ENCODE results near the gene SH3TC2.

SH3TC2 gene

GRCh38 chr5:148996270-148996669, 66.6 kb downstream of the SH3TC2 start:
- DNase-seq, result no peak

GRCh38 chr5:148995791-148996190, 67.1 kb downstream of the SH3TC2 start:
- no peak for DNase-seq

DNA sequence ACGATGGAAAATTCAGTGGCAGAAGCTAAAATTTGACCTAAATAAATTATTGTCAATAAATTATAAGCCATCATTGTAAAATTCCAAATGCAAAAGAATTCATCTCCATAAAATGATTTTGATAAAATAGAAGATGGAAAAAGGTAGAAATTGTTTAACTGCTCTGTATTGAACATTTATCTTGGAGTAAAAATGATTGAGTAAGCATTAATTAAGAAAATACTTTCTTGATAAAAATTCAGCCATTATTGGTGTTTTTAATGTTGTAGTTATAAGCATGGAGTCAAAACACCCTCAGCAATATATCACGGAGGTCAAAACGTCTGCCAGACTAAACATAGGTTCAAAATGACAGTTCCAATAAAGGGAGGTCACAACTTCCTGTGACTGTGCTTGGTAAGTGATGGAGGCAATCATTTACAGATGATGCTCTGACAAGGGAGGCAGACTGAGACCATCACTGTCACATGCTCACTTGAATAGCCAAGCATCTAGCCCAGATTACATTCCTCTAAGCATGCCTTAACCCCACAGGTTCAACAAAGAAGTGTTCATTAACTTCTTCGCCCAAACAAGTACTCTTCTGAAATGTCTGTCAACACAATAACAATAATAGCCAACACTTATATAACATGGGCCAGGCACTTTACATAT, 69.5 kb downstream of the SH3TC2 start:
- DNase-seq, result no peak

- DNase-seq, result no peak
Measured at GRCh38 chr5:148992265-148992664, 70.6 kb downstream of the SH3TC2 start.

GRCh38 chr5:148991566-148991965, 71.3 kb downstream of the SH3TC2 start:
- DNase-seq, result no peak

DNA sequence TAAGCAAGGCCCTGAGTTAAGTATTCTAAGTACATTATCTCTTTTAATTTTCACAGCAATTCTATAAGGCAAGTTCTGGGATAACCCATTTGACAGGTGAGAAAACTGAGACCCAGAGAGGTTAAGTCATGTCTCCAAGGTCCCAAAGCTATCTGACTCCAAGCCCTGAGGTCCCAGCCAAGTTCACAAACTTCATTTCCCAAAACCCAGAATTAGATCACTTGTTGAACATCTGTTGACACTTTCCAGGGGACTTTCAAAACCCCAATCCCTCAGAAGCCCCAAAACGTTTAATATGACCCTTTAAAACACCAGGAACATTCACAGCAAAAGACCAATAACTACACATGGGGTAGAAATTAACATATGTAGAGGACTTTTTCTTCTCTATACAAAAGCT, 72.0 kb downstream of the SH3TC2 start:
- DNase-seq, result no peak

DNA sequence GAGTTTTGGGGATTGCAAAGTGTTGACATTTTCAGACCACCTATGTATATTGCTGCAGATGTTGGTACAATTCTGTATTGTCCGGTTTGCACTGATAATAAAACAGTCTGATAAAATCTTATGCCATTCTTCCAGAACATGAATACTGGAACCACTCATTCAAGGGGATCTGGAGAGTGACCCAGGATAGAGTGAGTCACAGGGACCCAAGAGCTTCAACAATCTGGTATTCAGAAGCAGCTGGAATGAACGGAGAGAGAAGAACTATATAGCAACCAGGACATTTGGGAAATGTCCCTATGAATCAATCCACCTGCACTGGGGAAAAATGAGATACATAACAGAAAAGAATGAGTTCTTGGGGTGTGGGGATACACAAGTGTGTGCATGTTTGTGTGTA, 73.3 kb downstream of the SH3TC2 start:
- DNase-seq, result no peak

- DNase-seq, result no peak
Measured at GRCh38 chr5:148988328-148988727, 74.5 kb downstream of the SH3TC2 start.

DNA sequence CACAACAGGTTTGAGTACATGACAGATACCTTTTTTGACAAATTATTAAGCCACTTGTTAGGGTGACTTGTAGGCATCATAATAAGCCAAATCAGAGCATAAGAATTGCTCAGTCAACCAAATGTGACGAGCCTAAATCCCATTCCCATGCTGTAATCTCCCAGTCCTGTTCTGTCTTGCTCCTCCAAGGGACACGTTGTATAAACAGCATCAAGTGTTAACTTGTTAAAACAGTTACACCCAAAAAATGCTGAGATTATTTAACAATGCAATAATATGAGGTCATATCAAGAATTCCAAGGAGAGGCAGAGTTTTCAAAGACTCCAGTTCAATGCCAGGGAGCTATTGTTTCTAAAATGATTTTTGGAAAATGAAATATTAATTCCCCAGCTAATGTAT, 76.2 kb downstream of the SH3TC2 start:
- no peak for DNase-seq

DNA sequence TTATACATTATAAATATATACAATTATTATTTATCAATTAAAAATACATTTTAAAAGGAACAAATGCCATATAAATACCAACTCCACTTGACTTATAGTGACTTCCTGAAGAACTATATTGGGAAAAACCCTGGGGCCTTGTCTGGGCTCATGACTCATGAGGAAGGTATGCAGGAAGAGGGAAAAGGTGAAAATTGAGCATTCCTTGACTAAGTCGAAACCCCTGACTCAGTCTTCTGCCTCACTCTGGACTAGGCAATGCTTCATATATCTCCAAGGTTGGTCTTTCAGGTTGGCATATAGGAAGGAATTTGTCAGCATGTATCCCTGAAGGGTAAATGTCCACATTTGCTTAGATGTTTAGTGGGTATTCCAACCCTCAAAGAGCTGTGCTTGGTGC, 78.5 kb downstream of the SH3TC2 start:
- no peak for DNase-seq

- no peak for DNase-seq
Measured at GRCh38 chr5:148981353-148981752, 81.5 kb downstream of the SH3TC2 start.

- no peak for DNase-seq
Measured at GRCh38 chr5:148980731-148981130, 82.1 kb downstream of the SH3TC2 start.

GRCh38 chr5:148979083-148979723, 83.7 kb downstream of the SH3TC2 start:
- no peak for DNase-seq

GRCh38 chr5:148978370-148979082, 84.3 kb downstream of the SH3TC2 start:
- DNase-seq, result no peak

DNA sequence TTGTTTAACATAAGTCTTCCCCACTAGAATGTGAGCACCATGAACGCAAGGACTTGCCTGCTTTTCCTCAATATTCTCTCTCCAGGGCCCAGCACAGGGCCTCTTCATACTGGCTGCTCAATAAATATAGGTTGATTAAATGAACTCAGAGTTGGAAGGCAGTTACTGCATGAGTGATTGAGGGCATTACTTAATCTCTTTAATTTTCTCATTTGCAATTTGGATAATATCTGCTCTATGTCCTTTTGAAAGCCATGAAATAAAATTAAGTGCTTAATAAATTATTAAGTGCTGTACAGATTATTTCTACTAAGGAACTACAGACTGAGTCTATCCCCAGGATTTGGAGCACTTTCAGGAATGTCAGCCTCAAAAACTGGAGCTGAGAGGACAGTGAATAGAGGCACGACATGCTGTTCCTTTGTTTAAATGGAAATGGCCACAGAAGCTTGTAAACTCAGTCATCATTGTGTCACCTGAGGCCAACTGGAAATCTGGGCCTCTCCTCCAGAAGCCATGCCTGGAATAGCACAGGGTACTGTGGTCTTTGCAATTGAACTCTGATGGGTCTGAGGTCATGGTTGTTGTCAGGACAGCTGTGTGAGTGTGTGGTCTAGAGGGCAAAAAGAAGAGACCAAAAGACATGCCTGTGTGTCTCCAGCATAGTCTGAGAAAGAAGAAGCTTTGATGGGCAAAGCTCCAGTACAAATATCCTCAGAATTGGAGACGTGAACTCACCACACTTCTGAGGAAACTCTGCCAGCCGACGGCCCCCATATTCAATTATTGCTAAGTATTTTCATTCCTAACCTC, 86.1 kb downstream of the SH3TC2 start:
- DNase-seq, result no peak

DNA sequence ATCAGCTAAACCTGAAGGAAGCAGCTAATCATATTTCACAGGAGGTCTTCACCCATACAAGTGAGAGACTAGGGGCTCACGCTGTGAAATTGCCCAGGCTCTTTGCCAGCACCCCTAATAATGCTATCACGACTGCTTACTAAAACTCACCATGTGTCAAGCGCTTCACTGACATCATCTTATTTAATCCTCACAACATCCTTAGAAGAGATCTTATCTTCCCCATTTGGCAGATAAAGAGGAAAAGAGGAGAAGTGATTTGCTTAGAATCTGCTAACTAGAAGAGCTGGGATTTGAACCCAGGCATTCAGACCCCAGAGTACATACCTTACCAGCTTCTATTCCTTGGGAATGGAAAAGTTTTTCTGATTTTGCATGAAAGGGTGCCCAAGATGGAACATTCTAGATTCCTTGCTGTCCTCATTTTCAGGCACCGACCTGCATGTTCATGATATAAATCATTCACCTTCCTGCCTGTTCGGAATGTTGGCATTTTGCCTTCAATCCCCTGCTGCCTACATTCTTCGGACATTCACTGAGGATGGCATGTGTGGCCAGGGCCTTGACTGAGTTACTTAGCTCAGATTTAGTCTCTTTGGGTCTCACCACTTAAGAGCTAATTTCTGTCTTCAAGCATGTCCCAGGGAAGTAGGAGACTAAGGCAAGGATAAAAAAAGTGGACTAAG, 88.1 kb downstream of the SH3TC2 start:
- no peak for DNase-seq

GRCh38 chr5:148973455-148973854, 89.4 kb downstream of the SH3TC2 start:
- no peak for DNase-seq

GRCh38 chr5:148972974-148973374, 89.9 kb downstream of the SH3TC2 start:
- no peak for DNase-seq

DNA sequence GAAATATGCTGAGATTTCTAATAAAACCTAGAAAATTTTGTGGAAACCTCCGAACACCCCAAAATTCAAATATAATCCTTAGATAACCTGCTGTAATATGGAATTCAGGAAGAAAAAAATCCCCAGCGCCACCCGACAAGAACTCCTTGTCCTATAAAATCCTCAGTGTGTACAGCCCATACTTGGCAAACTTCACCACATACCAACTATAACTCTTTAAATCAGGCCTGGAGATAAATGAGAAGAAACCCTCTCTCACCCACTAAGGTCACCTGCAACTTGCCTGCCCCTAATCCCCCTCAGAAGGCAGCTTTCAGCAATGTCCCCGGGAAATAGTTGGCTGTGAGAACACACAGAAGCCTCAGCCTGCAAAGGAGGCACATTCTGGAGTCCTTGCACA, 90.5 kb downstream of the SH3TC2 start:
- no peak for DNase-seq

DNA sequence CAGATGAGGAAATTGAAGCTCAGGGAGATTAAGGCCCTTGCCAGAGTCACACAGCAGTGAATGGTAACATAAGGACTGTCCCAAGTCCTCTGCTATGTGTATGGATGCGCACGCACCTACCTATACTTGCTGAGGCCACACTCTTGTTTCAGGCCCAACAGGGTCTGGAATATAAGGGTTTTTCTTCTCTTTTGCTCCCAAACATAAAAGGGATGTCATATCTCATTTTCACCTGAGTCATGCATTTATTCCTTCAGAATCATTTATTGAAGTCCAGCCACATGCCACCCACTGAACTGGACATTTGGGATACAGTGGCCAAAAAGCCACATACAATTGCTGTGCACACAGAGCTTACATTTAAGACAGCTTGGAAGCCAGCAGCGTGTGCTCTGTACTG, 92.0 kb downstream of the SH3TC2 start:
- no peak for DNase-seq

DNA sequence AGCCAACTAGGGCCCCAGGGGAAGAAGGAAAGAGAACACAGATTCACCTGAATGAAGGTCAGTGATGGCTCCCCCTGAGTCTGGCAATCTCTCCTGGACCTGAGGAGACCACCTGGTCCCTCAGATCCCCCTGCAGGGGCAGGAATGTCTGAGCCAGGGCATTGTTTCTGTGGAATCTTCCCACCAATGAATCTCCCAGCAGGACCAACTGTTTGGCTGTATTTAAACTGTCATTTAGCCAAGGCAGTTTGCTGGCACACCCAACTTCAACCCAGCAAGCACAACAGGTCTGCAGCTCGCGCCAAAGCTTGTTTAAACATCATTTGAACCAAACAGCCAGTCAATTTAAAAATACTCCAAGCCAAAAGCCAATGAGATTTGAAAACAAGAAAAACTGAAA, 92.6 kb downstream of the SH3TC2 start:
- DNase-seq, result peak; percentile 11

DNA sequence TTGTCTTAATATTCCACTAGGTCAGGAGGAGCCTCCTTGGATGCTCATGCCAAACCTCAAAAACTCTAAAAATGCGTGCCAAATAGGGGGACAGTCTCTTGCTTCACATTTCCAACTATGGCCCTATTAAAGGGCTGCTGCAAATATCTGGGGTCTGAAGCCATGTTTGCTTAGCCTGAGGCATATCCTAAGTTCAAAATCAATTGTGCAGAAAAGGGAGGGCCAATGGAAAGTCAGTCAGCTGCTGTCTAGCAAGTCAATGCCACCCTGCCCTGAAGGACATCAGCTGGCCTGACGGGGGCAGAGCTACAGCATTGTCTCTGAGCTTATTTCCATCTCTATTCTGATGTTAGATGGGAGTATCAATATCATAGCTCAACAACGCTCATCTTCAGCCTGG, 93.6 kb downstream of the SH3TC2 start:
- DNase-seq, result no peak

GRCh38 chr5:148968311-148968710, 94.6 kb downstream of the SH3TC2 start:
- DNase-seq, result no peak
